ENCODE measurements around the gene CENPU. TPM values are rescaled to one million over a fixed set of nuclear protein-coding genes. Genes with fewer than 3 reads are reported as not detected.
"Not testable (repeated sequence)": the region's sequence is repeated elsewhere in the genome, so short reads cannot be mapped to it uniquely, and the experiment has no call there.

Gene CENPU, protein sequence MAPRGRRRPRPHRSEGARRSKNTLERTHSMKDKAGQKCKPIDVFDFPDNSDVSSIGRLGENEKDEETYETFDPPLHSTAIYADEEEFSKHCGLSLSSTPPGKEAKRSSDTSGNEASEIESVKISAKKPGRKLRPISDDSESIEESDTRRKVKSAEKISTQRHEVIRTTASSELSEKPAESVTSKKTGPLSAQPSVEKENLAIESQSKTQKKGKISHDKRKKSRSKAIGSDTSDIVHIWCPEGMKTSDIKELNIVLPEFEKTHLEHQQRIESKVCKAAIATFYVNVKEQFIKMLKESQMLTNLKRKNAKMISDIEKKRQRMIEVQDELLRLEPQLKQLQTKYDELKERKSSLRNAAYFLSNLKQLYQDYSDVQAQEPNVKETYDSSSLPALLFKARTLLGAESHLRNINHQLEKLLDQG
- total RNA-seq (2014; rRNA removed; shearing (Covaris generic); ENCODE audit: low replicate concordance), result 60.4 and 71.5 TPM in 2 replicates

DNA sequence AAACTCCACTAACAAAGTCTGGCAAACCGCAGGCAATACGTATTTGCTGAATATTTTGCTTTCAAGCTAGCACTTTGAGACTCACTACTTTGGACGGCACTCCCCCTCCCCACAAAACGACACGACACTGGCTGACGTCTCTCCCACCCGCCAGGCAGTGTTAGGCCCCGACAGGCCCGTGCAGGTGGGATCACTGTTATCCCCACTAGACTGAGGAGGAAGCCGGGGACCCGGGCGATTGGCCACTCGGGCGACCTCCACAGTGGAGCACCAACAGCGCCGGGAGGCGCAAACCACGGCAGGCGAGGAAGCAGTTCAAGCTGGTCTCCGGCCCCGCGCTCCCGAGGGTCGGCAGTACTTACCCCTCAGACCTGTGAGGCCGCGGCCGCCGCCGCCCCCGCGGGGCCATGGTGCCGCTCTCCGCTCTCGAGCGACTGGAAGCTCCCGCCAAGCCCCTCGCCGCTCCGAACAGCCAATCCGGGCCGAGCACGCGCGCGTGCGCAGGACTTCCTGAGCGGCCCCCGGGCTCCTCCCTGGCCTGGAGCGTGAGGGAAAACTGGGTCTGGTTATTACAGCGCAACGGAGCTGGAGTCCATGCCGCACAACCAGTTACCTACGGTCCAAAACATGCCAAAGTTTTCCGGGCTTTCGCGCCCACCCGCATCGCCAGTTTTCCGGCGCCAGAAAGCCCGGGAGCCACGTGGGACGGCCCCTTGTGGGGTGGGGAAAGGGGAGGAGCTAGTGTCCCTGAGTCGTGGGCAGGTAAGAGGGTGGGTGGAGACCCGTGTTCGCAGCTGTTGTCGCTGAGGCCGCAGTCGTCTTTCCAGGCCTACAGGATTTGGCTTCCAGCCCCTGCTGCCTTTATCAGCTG is at the start of gene CENPU:
TSS of gene CENPU (minus strand) at position 443 of the 871 bp plus-strand sequence. CDS start at position 409, 34 bp downstream.
- DNase-seq (ENCODE audit: low read depth), result peak; percentile 98
- in situ Hi-C loops (cut with HindIII; ENCODE audit: low pct_unique_long_range_greater_than_20kb, low sequenced_read_pairs), result no loop called here

DNA sequence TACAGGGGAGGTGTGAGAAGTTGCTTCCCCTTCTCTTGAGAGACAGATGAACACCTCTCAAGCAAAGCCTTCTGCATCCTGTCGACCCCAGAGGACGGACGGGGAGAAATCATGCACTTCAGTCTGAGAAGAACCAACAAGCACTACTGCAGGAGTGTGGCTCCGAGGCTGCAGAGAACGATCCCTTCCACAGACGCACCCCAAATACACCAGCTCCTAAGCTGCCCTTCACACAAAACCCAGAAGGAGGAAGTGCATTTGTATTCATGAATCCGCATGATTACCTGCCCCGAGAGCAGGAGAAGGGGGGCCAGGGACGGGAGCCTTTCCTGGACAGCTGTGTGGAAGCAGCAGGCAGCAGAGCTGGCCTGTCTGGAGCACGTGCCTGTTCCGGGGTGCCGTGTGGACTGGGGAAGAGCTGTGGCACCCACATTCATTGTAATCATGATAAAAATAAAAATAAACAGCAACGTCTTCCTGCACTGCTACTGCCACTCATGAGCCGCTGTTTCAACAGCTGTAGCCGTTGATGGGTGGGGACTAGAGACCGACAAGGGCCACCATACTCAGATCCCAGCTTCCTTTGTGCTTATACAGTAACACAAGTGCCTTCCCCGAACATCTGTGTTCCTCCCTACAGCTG is 49.0 kb upstream of the CENPU start:
- in situ Hi-C loops (cut with HindIII; ENCODE audit: low pct_unique_long_range_greater_than_20kb, low sequenced_read_pairs), result no loop called here
- DNase-seq (ENCODE audit: low read depth), result no peak

DNA sequence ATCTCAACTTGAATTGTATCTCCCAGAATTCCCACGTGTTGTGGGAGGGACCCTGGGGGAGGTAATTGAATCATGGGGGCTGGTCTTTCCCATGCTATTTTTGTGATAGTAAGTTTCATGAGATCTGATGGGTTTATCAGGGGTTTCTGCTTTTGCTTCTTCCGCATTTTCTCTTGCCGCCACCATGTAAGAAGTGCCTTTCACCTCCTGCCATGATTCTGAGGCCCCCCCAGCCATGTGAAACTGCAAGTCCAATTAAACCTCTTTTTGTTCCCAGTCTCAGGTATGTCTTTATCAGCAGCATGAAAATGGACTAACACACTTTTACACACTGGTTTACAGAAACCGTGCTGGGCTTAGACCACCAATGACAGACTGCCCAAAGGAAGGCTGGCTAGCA is 45.3 kb upstream of the CENPU start:
- not testable (repeated sequence) for DNase-seq (ENCODE audit: low read depth)

DNA sequence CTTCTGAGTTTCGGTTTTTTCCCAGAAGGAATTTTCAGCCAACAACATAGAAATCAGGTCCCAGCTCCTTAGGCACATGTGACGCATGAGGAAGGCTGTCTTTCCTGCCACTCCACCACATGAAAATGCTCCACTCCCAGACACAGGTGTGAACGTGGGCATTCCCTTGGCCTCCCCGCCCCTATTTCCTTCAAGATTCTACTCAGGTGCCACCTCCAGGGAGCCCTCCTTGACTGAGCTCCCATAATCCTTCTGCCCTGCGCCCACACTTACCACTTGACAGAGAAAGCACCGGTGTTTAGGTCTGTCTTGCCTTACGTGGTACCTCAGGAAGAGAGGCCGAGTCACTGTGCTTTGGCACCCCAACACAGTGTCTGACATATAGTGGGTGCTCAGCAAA is 44.4 kb upstream of the CENPU start:
- no peak for DNase-seq (ENCODE audit: low read depth)
- in situ Hi-C loops (cut with HindIII; ENCODE audit: low pct_unique_long_range_greater_than_20kb, low sequenced_read_pairs), result no loop called here

More for the DNA sequence above, 45.3 kb upstream of the CENPU start:
- in situ Hi-C loops (cut with HindIII; ENCODE audit: low pct_unique_long_range_greater_than_20kb, low sequenced_read_pairs), result not testable (repeated sequence)

DNA sequence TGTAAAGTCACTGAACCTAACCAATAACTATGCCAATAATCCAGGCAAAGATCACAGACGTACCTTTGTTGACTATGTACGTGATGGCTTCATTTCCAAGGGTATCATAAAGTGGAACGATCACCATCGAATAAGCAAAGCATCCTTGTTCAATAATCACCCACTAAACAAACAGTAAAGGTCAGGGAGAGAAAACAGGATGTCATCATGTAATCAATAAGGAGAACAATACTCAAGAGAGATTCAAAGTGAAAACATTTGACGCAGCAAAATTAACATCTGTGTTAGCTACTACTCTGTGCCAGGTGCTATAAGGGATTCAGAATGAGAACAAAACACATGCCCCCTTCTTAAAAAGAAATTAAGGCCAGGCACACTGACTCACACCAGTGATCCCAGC is 42.9 kb upstream of the CENPU start:
- in situ Hi-C loops (cut with HindIII; ENCODE audit: low pct_unique_long_range_greater_than_20kb, low sequenced_read_pairs), result no loop called here
- DNase-seq (ENCODE audit: low read depth), result no peak

DNA sequence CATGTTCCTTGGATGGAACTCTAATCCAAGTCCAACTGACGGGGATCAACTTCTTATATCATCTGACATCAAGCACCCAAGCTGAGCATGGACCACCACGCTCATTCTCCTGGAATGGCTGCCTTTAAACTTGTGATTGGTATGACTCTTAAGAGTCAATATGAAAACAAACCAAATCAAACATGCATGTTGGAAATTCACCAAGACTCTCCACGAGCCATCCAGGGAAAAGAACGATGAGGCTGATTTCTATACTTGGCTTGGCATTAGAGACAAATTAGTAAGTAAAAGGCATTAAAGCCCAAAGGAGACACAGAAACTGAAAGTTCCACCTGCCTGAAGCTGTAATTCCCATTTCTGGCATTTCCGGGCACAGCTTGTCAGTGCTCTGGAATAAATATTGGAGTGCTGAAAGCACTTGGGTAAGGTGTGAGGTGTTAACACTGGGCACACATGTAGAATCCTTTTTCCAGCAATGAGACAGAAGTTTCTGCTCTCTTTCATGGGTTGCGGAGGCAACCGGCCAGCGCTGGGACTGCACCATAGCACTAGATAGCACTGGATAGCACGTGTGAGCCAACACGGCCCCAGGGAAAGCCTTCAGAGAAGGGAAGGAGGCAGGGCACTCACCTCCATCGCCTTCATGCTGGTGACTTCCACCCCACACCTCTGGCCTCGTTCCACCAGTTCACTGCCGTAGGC is 42.1 kb upstream of the CENPU start:
- in situ Hi-C loops (cut with HindIII; ENCODE audit: low pct_unique_long_range_greater_than_20kb, low sequenced_read_pairs), result no loop called here

DNA sequence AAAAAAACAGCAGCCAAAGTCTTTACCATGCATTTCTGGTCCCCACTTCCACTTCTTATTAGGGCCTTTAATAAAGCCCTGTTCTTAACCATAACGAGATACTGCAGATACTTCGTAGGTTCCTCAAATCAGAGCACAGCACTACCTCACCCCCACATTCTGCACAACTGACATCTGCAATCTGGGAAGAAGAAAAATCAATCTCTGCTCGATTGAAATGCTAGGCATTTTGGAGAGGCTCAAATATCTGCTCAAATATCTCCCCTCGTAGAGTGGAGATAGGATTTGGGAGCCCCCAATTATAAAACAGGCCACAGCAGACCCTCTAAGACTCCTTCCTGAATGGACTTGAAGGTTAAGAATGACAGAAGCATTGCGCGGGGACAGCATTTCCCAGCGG is 40.3 kb upstream of the CENPU start:
- in situ Hi-C loops (cut with HindIII; ENCODE audit: low pct_unique_long_range_greater_than_20kb, low sequenced_read_pairs), result no loop called here
- no peak for DNase-seq (ENCODE audit: low read depth)

More for the DNA sequence above, 42.1 kb upstream of the CENPU start:
- DNase-seq (ENCODE audit: low read depth), result no peak

DNA sequence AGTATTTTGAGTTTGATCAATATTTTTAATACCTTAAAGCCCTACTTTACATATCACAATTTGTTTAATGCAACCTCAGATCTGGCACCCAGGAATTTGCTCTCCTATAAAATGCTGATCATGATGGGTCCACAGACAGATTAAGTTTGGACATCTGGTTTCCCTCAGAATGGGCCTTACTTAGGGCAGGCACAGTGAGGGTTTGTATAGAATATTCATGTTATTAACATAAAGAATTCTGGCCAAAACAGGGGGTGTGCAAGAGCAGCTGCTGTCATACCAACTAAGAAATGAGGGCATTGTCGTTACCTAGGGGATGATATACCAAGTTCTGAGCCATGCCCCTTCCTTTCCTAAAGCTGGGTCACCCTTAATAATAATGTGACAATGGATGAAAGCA is 37.5 kb upstream of the CENPU start:
- no peak for DNase-seq (ENCODE audit: low read depth)
- in situ Hi-C loops (cut with HindIII; ENCODE audit: low pct_unique_long_range_greater_than_20kb, low sequenced_read_pairs), result no loop called here

DNA sequence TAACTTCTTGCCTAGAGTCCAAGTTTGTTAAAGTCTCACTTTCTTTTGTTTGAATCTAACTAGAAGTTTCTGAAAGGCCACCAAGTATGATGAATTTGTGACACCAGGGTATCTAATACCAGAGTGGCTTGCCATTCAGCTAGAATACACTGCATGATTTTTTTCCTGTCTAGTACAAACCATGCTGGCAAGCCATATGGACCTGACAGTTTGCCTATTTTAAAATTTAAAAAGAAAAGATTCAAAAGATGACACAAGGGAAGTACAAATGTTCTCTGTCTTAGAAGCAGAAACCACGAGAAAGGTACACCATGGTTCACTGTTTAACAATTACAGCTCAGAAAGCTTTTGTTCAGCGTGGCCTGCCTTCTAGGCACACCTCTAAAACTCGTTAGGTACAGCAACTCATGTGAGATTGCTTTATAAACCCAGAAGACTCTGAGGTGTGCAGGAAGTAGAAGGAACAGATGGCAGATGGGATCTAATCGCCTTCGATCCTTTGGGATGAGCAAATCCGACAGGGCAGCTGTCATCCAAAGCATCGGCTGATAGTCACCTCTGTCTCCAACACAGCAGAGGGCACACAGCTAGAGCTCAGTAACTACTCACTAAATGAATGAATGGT is 35.4 kb upstream of the CENPU start:
- in situ Hi-C loops (cut with HindIII; ENCODE audit: low pct_unique_long_range_greater_than_20kb, low sequenced_read_pairs), result no loop called here
- no peak for DNase-seq (ENCODE audit: low read depth)

DNA sequence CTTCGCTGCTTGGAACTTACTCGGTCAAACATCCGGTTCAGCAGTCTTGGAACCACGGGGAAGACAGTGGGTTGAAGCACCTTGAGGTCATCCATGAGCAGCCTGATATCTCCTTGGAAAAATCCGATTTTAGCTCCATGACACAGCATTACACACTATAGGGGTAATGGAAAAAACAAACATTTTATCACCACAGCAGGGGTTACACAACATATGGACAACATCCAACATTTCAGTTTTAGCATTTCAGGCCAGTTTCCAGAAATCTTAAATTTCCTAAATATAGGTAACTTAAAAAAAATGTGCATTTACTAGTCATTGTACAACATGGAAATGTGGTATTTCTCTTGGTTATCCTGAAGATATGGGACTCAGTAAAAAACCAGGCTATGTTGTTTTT is 34.4 kb upstream of the CENPU start:
- DNase-seq (ENCODE audit: low read depth), result no peak
- in situ Hi-C loops (cut with HindIII; ENCODE audit: low pct_unique_long_range_greater_than_20kb, low sequenced_read_pairs), result no loop called here

DNA sequence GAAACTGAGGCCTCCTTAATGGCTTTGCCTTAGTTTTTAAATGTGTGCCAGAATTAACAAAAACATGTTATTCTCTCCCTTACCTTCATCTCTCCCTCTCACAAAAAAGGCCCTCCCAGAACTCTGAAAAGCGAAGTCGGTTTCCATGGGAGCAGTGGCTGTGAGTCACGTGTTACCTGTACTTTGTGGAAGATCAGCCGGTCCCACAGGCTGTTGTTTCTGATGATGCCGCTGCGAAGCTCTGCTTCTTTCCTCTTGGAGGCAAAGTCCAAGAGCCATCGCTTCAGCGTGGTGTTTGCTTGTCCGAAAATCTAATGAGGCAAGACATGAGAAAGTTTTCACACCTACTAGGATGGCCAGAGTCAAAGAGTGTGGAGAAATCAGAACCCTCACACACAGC is 32.5 kb upstream of the CENPU start:
- no peak for DNase-seq (ENCODE audit: low read depth)
- in situ Hi-C loops (cut with HindIII; ENCODE audit: low pct_unique_long_range_greater_than_20kb, low sequenced_read_pairs), result no loop called here

DNA sequence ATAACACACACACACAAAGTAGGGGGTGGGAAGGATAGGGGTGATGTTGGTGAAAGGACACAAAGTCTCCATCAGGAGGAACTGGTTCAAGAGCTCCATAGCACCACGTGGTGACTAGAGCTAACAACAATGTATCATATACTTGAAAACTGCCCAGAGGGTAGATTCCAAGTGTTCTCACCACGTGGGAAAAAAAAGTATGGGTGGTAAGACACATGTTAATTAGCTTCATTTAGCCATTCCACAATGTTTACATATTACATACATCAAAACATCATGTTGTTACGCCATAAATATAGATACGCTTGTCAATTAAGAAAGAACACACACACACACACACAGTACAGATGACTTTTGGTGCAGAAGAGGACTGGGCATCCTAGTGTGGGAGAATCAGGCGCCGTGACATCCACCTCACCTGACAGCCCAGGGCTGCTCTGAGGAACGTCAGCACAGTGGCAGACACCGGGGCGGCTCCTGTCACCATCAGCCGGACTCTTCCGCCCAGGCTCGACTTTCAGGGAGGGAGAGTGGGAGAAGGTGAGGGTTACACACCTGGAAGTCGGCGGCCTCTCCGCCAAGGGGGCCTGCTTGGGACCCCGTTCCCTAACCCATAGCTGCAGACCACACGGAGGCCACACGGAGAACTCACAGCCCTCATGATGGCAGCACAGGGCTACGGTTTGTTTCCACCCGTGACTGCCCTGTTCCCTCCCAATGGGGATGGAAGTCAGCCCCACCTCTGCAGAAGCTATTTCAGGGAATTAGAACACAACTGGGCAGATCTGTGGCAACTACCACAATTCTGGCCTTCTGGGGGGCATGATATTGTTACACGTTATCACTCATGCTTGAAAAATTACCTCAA is 31.8 kb upstream of the CENPU start:
- in situ Hi-C loops (cut with HindIII; ENCODE audit: low pct_unique_long_range_greater_than_20kb, low sequenced_read_pairs), result no loop called here
- no peak for DNase-seq (ENCODE audit: low read depth)

DNA sequence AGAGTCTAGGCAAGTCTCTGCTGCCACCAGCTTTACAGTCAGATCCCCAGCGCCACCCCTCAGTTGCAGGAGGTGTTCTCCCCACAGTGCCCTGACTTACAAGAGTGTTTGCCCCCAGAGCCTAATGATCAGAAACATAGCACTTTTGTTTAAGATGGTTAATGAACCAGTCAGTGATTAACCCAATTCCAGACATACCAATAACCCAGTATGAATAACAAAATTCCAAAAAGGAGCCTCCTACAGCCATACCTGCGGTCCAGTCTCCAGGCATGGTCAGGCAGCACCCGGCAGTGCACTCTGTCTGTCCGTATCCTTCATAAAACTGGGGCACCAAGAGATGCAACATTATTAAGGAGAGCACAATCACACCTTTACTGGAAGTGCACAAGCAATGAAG is 30.7 kb upstream of the CENPU start:
- DNase-seq (ENCODE audit: low read depth), result no peak
- in situ Hi-C loops (cut with HindIII; ENCODE audit: low pct_unique_long_range_greater_than_20kb, low sequenced_read_pairs), result no loop called here

DNA sequence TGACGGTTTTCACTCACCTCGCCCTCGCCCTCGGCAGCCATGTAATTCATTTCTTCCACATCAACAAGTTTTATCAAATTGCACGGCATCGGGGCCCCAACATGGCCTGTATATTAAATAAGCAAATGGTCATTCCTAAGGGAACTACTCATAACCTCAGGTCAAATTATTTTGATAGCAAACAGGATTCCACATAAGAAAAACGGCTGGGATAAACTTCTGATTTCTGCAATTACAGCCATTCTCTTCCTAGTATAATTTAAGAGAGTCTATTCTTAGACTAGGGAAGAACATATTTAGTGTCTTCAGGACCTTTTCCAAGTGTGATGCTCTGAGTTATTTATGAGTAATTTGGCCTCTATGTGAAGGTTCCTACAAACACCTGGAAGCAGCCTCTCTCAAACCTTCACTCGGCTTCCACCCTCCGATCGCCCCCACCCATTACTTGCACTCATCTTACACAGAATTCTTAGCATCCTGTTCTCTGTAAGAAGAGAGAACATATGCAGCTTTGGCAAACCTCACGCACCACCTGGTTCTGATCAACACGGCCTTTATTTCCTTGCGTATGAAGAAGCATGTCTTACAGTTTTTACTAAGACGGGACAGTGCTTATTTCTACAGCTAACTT is 29.4 kb upstream of the CENPU start:
- in situ Hi-C loops (cut with HindIII; ENCODE audit: low pct_unique_long_range_greater_than_20kb, low sequenced_read_pairs), result no loop called here
- DNase-seq (ENCODE audit: low read depth), result no peak

DNA sequence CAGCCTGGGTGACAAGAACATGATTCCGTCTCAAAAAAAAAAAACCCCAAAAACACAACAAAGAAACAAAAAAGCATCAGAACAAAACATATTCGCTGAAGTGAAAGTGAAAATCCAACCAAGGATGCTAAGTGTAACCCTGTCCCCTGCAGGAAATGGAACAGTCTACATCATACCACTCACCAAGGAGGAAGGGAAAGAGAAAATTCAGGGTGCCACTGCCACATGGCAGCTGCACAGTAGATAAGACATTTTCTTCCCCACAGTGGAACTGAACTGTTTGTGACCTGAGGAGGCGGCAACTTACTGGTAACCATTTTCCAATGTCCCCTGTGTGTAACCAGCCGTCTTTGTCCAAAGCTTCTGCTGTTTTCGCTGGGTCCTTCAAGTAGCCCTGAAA is 28.2 kb upstream of the CENPU start:
- in situ Hi-C loops (cut with HindIII; ENCODE audit: low pct_unique_long_range_greater_than_20kb, low sequenced_read_pairs), result no loop called here
- DNase-seq (ENCODE audit: low read depth), result no peak

DNA sequence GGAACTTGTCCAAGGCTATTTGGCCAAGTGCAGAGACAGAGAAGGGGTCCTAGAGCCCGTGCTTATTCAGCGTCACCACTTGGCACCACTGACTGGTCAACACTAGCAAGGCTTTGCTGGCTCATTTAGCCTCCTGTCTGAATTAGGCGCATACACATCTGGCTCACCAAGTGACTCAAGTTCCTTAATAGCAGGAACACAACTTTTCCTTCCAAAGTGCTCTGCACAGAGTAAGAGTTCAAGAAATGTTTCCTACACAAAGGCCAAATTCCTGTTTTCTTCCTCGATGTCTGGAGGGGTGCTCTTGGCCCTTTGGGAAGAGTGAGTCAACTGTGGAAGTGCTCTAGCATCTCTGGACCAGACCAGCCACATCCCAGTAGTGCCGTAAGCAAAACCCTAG is 26.8 kb upstream of the CENPU start:
- in situ Hi-C loops (cut with HindIII; ENCODE audit: low pct_unique_long_range_greater_than_20kb, low sequenced_read_pairs), result no loop called here
- DNase-seq (ENCODE audit: low read depth), result no peak

DNA sequence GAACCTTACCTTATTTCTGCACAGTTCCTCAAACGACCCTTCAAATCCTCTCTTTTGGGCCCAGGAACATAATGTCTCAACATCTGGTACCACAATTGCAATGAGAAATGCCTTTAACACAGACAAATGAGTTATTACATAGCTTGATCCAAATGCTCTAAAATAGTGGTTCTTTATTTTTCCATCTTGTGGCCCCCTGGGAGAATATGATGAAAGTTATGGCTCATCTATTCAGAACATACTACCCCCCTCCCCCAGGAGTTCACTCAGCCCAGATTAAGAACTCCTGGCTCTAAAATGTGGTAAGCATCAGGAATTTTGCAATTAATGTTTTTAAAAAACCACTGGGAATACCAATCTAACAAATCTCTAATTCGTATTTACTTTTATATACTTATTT is 23.9 kb upstream of the CENPU start:
- in situ Hi-C loops (cut with HindIII; ENCODE audit: low pct_unique_long_range_greater_than_20kb, low sequenced_read_pairs), result no loop called here
- no peak for DNase-seq (ENCODE audit: low read depth)

Data from Caki2 (cell line).